Stomach (tissue), 9 donors: ENCODE results near the gene ALKBH7. TPM values are rescaled to one million over a fixed set of nuclear protein-coding genes. Genes with fewer than 3 reads are reported as not detected.

Experiments used
- DNase-seq, 2 donors: peaks; one replicate each; pipeline versions ENCODE4 v3.0.0 to v3.0.0-alpha.2; 2013 to 2019
- H3K27ac ChIP-seq, 5 donors: fragments of 200-600 bp in 4 of 5; sonication (generic) in 4 of 5; one replicate each; pipeline ENCODE4 v1.5.1; 2013 to 2019; ENCODE audit warnings: mild to moderate bottlenecking in 1 of 5, moderate library complexity in 1 of 5
- H3K27me3 ChIP-seq, 3 donors: fragments of 200-600 bp; sonication (generic); one replicate each; pipeline ENCODE4 v1.5.1; 2017 to 2019; ENCODE audit warnings: mixed run types in 1 of 3
- H3K36me3 ChIP-seq, 4 donors: fragments of 200-600 bp; sonication (generic); 1 replicate in 3 of 4; 2 replicates in 1 of 4; pipeline ENCODE4 v1.5.1; 2016 to 2019
- H3K4me1 ChIP-seq, 4 donors: fragments of 200-600 bp; sonication (generic); one replicate each; pipeline ENCODE4 v1.5.1; 2016 to 2019
- H3K4me3 ChIP-seq, 4 donors: fragments of 200-600 bp; sonication (generic) in 3 of 4; one replicate each; pipeline ENCODE4 v1.5.1; 2016 to 2019; ENCODE audit warnings: mild to moderate bottlenecking in 1 of 4
- H3K9me3 ChIP-seq, 4 donors: fragments of 200-600 bp; sonication (generic); one replicate each; pipeline ENCODE4 v1.5.1; 2016 to 2019
- CTCF ChIP-seq, 7 experiments: fragments of 450-650 bp in 4 of 7; fragments of 200-600 bp in 3 of 7; sonication (generic) in 3 of 7; IDR thresholded peaks; one replicate each; pipeline ENCODE4 v1.5.1; 2016 to 2019; ENCODE audit warnings: antibody characterized with exemption in 7 of 7, control low read depth in 2 of 7, mild to moderate bottlenecking in 1 of 7
- EP300 ChIP-seq: sonication (generic); formaldehyde crosslinking; IDR thresholded peaks from one replicate; pipeline ENCODE4 v1.6.1; 2017; ENCODE audit warnings: antibody characterized with exemption
- POLR2A ChIP-seq, 4 donors: fragments of 450-650 bp; IDR thresholded peaks; one replicate each; pipeline ENCODE4 v1.6.1; 2016; ENCODE audit warnings: antibody characterized with exemption in 4 of 4, control low read depth in 2 of 4, mild to moderate bottlenecking in 1 of 4, moderate library complexity in 1 of 4
- POLR2AphosphoS5 ChIP-seq, 3 donors: sonication (generic); formaldehyde crosslinking; IDR thresholded peaks; one replicate each; pipeline ENCODE4 v1.6.1; 2016; ENCODE audit warnings: antibody characterized with exemption in 3 of 3
- WGBS, 5 donors: extraction: QIAGEN DNeasy Blood & Tissue Kit in 3 of 5; methylation state at CpG; one replicate each; pipeline versions ENCODE4 v1.1.5 to v1.1.7; 2013 to 2018; 5-methylcytosine and 5-hydroxymethylcytosine counted together
- intact Hi-C: fragments of 100-400 bp; cut with DNase I; formaldehyde crosslinking; loops from one replicate; pipeline ENCODE4 v1.15.1; 2023; ENCODE audit warnings: low total_unique reads
- polyA plus RNA-seq, 3 donors: library from polyadenylated mRNA; stranded (reverse); fragments of 200-250 nt; gene quantifications; one replicate each; pipeline ENCODE4 v1.2.3, GENCODE V29; 2013
- total RNA-seq, 5 donors: library from RNA; depleted of rRNA; stranded (reverse); fragments of >200 nt; gene quantifications; one replicate each; pipeline versions ENCODE4 v1.1.0 to v1.2.3, GENCODE V29; 2014 to 2016
- donor health status: healthy with polysubstance abuse.
- donor health status: Bipolar disorder and iron deficiency.
- donor health status: healthy.

Gene ALKBH7
- total and polyA plus RNA-seq, 8 donors: 5.3 to 138 (median 64.3) TPM

GRCh38 chr19:6417713-6418561, 45.3 kb downstream of the ALKBH7 start:
- peak in 1 of 2 donors; percentile 64 for DNase-seq
- peak overlapping the region in 1 of 5 donors; percentile 35 for H3K27ac ChIP-seq
- no peaks in the 10 kb centered on the region for H3K9me3 ChIP-seq
- WGBS, 5 donors: 60 to 72% (median 67%) methylated on average over 23 to 33 of the region's 33 CpGs
- peaks cover 13 to 56% (median 39%) of the 10 kb centered on the region in 4 donors for H3K4me1 ChIP-seq
- no peak overlapping the region for H3K4me3 ChIP-seq
- no peaks in the 10 kb centered on the region for H3K27me3 ChIP-seq
- intact Hi-C loops: no loop called here
- H3K36me3 ChIP-seq: peaks cover 78 to 93% (median 85%) of the 10 kb centered on the region in 4 donors
- TF ChIP-seq POLR2AphosphoS5 (IDR thresholded peaks at IDR 0.05) (no peak), CTCF (IDR thresholded peaks at IDR 0.05) (peak in 3 of 7 experiments; percentile 7 to 23 (median 8))

GRCh38 chr19:6418562-6418932, 46.0 kb downstream of the ALKBH7 start:
- DNase-seq: no peak
- H3K4me1 ChIP-seq: peaks cover 15 to 57% (median 42%) of the 10 kb centered on the region in 4 donors
- H3K27me3 ChIP-seq: no peaks in the 10 kb centered on the region
- intact Hi-C loops: no loop called here
- H3K9me3 ChIP-seq: no peaks in the 10 kb centered on the region
- H3K4me3 ChIP-seq: no peak overlapping the region
- peaks cover 78 to 88% (median 85%) of the 10 kb centered on the region in 4 donors for H3K36me3 ChIP-seq
- TF ChIP-seq POLR2A (IDR thresholded peaks at IDR 0.05): no peak
- no peak for TF ChIP-seq CTCF (IDR thresholded peaks at IDR 0.05)
- no peak for TF ChIP-seq POLR2AphosphoS5 (IDR thresholded peaks at IDR 0.05)
- TF ChIP-seq EP300: no peak
- WGBS, 5 donors: 86 to 91% (median 88%) methylated on average over 13 to 19 of the region's 19 CpGs
- no peak overlapping the region for H3K27ac ChIP-seq

GRCh38 chr19:6421075-6422014, 48.8 kb downstream of the ALKBH7 start:
- TF ChIP-seq CTCF (IDR thresholded peaks at IDR 0.05) (no peak), EP300 (no peak), POLR2A (IDR thresholded peaks at IDR 0.05) (no peak), POLR2AphosphoS5 (IDR thresholded peaks at IDR 0.05) (no peak)
- DNase-seq: no peak
- Histone ChIP-seq H3K27ac (no peak overlapping the region), H3K4me1 (peaks cover 15 to 56% (median 43%) of the 10 kb centered on the region in 4 donors), H3K9me3 (no peaks in the 10 kb centered on the region), H3K27me3 (no peaks in the 10 kb centered on the region), H3K4me3 (peak overlapping the region in 1 of 4 donors; percentile 3), H3K36me3 (peaks cover 54 to 60% (median 59%) of the 10 kb centered on the region in 4 donors)
- intact Hi-C loops: no loop called here
- WGBS, 5 donors: 63 to 82% (median 76%) methylated on average over 15 to 20 of the region's 20 CpGs
